SU-DHL-6 (cell line): ENCODE measurements around the gene SNTB2.
A peak's percentile ranks its signal among the peaks of the same experiment; 100 is the strongest.
"Not testable (repeated sequence)": the region's sequence is repeated elsewhere in the genome, so short reads cannot be mapped to it uniquely, and the experiment has no call there.

ENCODE experiments used
- H2AFZ ChIP-seq: fragments of 200-600 bp; sonication (generic); 2 replicates; pipeline ENCODE4 v1.6.1; 2014; ENCODE audit warnings: low read depth, mild to moderate bottlenecking, moderate library complexity, mixed read lengths, antibody characterized with exemption, low read length; ENCODE audit not compliant: severe bottlenecking
- H3F3A ChIP-seq: fragments of 200-600 bp; shearing (Covaris generic); 2 replicates; pipeline ENCODE4 v1.6.0; 2016; ENCODE audit warnings: antibody characterized with exemption, mild to moderate bottlenecking; ENCODE audit not compliant: insufficient read depth
- H3K27ac ChIP-seq: fragments of 200-600 bp; sonication (generic); 2 replicates; pipeline ENCODE4 v1.5.1; 2016; ENCODE audit warnings: low read depth, mild to moderate bottlenecking, low read length, moderate library complexity, mixed read lengths
- H3K27me3 ChIP-seq: fragments of 200-600 bp; sonication (generic), shearing (Covaris generic); 2 replicates; pipeline ENCODE4 v1.6.0; 2014; ENCODE audit warnings: mild to moderate bottlenecking, low read length
- H3K36me3 ChIP-seq: fragments of 200-600 bp; sonication (generic); 2 replicates; pipeline ENCODE4 v1.6.1; 2014; ENCODE audit warnings: mild to moderate bottlenecking, low read length, mixed read lengths
- H3K4me2 ChIP-seq: fragments of 300-600, 200-600 bp; shearing (Covaris generic), sonication (generic); 2 replicates; pipeline ENCODE4 v1.6.0; 2014; ENCODE audit warnings: low read length, low read depth, mild to moderate bottlenecking; ENCODE audit not compliant: poor library complexity, severe bottlenecking
- H3K4me3 ChIP-seq: fragments of 200-600 bp; sonication (generic); 2 replicates; pipeline ENCODE4 v1.5.1; 2014; ENCODE audit warnings: antibody characterized with exemption, low read length, mild to moderate bottlenecking, mixed read lengths; ENCODE audit not compliant: insufficient read depth, poor library complexity, severe bottlenecking
- H3K79me2 ChIP-seq: fragments of 200-600 bp; sonication (generic); 2 replicates; pipeline ENCODE4 v1.6.1; 2014; ENCODE audit warnings: mild to moderate bottlenecking, low read length, moderate library complexity; ENCODE audit not compliant: insufficient read depth
- H3K9ac ChIP-seq: fragments of 200-600 bp; sonication (generic); 2 replicates; pipeline ENCODE4 v1.7.0; 2014; ENCODE audit warnings: mild to moderate bottlenecking, low read length
- H3K9me2 ChIP-seq: fragments of 200-600 bp; sonication (generic); replicated peaks from 2 replicates; pipeline ENCODE4 v1.6.1; 2014; ENCODE audit warnings: low read length; ENCODE audit not compliant: insufficient read depth
- H3K9me3 ChIP-seq: fragments of 200-600 bp; sonication (generic); 2 replicates; pipeline ENCODE4 v1.6.1; 2014; ENCODE audit warnings: low read length, mixed read lengths; ENCODE audit not compliant: insufficient read depth
- H4K20me1 ChIP-seq: fragments of 200-600 bp; sonication (generic); 2 replicates; pipeline ENCODE4 v1.6.1; 2014; ENCODE audit warnings: low read depth, mild to moderate bottlenecking, antibody characterized with exemption, low read length, moderate library complexity, mixed read lengths
- CTCF ChIP-seq: fragments of 200-600 bp; sonication (generic); IDR thresholded peaks from one replicate; pipeline ENCODE4 v1.5.1; 2017; ENCODE audit warnings: antibody characterized with exemption, mild to moderate bottlenecking, low read length, moderate library complexity; ENCODE audit not compliant: insufficient read depth, poor library complexity, severe bottlenecking
- EZH2phosphoT487 ChIP-seq: fragments of 200-600 bp; sonication (generic), shearing (Covaris generic); conservative IDR thresholded peaks from 2 replicates; pipeline ENCODE4 v1.6.1; 2018; ENCODE audit warnings: mild to moderate bottlenecking, antibody characterized with exemption, low read length, moderate library complexity, mixed read lengths

SNTB2 gene

GRCh38 chr16:69286941-69287713 lies 100.2 kb downstream of the SNTB2 start:
- TF ChIP-seq CTCF (peak; percentile 33), EZH2phosphoT487 (no peak)
- Histone ChIP-seq H3K4me2 (no peak overlapping the region), H3K27me3 (no peaks in the 10 kb centered on the region)

GRCh38 chr16:69291657-69292056 lies 104.7 kb downstream of the SNTB2 start:
- H2AFZ ChIP-seq, H3K27me3 ChIP-seq, H3K9ac ChIP-seq, H3K4me2 ChIP-seq, H3K36me3 ChIP-seq, H4K20me1 ChIP-seq, H3K27ac ChIP-seq, H3K9me2 ChIP-seq, H3K9me3 ChIP-seq, H3K4me3 ChIP-seq, H3K79me2 ChIP-seq, H3F3A ChIP-seq: not testable (repeated sequence)

More at GRCh38 chr16:69286941-69287713, 100.2 kb downstream of the SNTB2 start:
- H3K9me2 ChIP-seq, result no peaks in the 10 kb centered on the region
- no peaks in the 10 kb centered on the region for H3K79me2 ChIP-seq
- H3K27ac ChIP-seq, result no peak overlapping the region
- no peaks in the 10 kb centered on the region for H3F3A ChIP-seq
- H3K9ac ChIP-seq, result no peak overlapping the region
- no peak overlapping the region for H2AFZ ChIP-seq
- no peaks in the 10 kb centered on the region for H4K20me1 ChIP-seq
- H3K9me3 ChIP-seq, result no peaks in the 10 kb centered on the region
- no peaks in the 10 kb centered on the region; the same call in 1 of the 2 replicates for H3K36me3 ChIP-seq
- no peak overlapping the region for H3K4me3 ChIP-seq

GRCh38 chr16:69293401-69293800 lies 106.4 kb downstream of the SNTB2 start:
- TF ChIP-seq EZH2phosphoT487 (no peak), CTCF (no peak)
- Histone ChIP-seq H4K20me1 (no peaks in the 10 kb centered on the region), H3K4me2 (no peak overlapping the region), H3K9ac (no peak overlapping the region), H3K9me3 (no peaks in the 10 kb centered on the region), H2AFZ (no peak overlapping the region), H3K36me3 (no peaks in the 10 kb centered on the region; the same call in 1 of the 2 replicates), H3K27me3 (no peaks in the 10 kb centered on the region), H3K79me2 (no peaks in the 10 kb centered on the region), H3K9me2 (no peaks in the 10 kb centered on the region), H3F3A (no peaks in the 10 kb centered on the region), H3K27ac (no peak overlapping the region), H3K4me3 (no peak overlapping the region)

- Histone ChIP-seq H3K79me2 (no peaks in the 10 kb centered on the region), H3K9ac (no peak overlapping the region), H4K20me1 (no peaks in the 10 kb centered on the region), H3K9me2 (no peaks in the 10 kb centered on the region), H2AFZ (no peak overlapping the region), H3K4me3 (no peak overlapping the region), H3K27ac (no peak overlapping the region), H3K27me3 (no peaks in the 10 kb centered on the region), H3K36me3 (no peaks in the 10 kb centered on the region), H3K4me2 (no peak overlapping the region), H3K9me3 (no peaks in the 10 kb centered on the region), H3F3A (no peaks in the 10 kb centered on the region)
- TF ChIP-seq EZH2phosphoT487 (no peak), CTCF (no peak)
These were observed 107.1 kb downstream of the SNTB2 start for GRCh38 chr16:69294051-69294450.

GRCh38 chr16:69296771-69297170 lies 109.8 kb downstream of the SNTB2 start:
- H3F3A ChIP-seq, H4K20me1 ChIP-seq, H3K79me2 ChIP-seq, H3K27ac ChIP-seq, H3K4me3 ChIP-seq, H2AFZ ChIP-seq, H3K4me2 ChIP-seq, H3K27me3 ChIP-seq, H3K9ac ChIP-seq, H3K9me2 ChIP-seq, H3K36me3 ChIP-seq, H3K9me3 ChIP-seq: not testable (repeated sequence)
